Suprapubic skin (tissue), 4 donors: ENCODE measurements around the gene ABCC9. TPM values are rescaled to one million over a fixed set of nuclear protein-coding genes. Genes with fewer than 3 reads are reported as not detected.
"Not testable (repeated sequence)": the region's sequence is repeated elsewhere in the genome, so short reads cannot be mapped to it uniquely, and the experiment has no call there.

Experiments
- DNase-seq, 2 donors: peaks; one replicate each; pipeline ENCODE4 v3.0.0-alpha.2; 2019; ENCODE audit warnings: low spot score in 2 of 2
- H3K27ac ChIP-seq: fragments of 200-600 bp; sonication (generic); one replicate; pipeline ENCODE4 v1.5.1; 2019
- H3K27me3 ChIP-seq: fragments of 200-600 bp; sonication (generic); one replicate; pipeline ENCODE4 v1.5.1; 2019
- H3K36me3 ChIP-seq: fragments of 200-600 bp; sonication (generic); one replicate; pipeline ENCODE4 v1.5.1; 2019
- H3K4me1 ChIP-seq: fragments of 200-600 bp; sonication (generic); one replicate; pipeline ENCODE4 v1.5.1; 2019
- H3K4me3 ChIP-seq: fragments of 200-600 bp; sonication (generic); one replicate; pipeline ENCODE4 v1.5.1; 2019; ENCODE audit warnings: mild to moderate bottlenecking
- H3K9me3 ChIP-seq: fragments of 200-600 bp; sonication (generic); one replicate; pipeline ENCODE4 v1.5.1; 2019
- CTCF ChIP-seq, 2 donors: fragments of 200-600 bp in 1 of 2; fragments of 450-650 bp in 1 of 2; sonication (generic) in 1 of 2; IDR thresholded peaks; one replicate each; pipeline ENCODE4 v1.5.1; 2016 to 2019; ENCODE audit warnings: antibody characterized with exemption in 2 of 2, mild to moderate bottlenecking in 1 of 2, moderate library complexity in 1 of 2
- EP300 ChIP-seq: sonication (generic); formaldehyde crosslinking; IDR thresholded peaks from one replicate; pipeline ENCODE4 v1.6.1; 2017; ENCODE audit warnings: antibody characterized with exemption
- POLR2A ChIP-seq, 2 donors: fragments of 450-650 bp; IDR thresholded peaks; one replicate each; pipeline ENCODE4 v1.6.1; 2017; ENCODE audit warnings: antibody characterized with exemption in 2 of 2, mild to moderate bottlenecking in 2 of 2, moderate library complexity in 2 of 2
- POLR2AphosphoS5 ChIP-seq, 3 donors: sonication (generic); formaldehyde crosslinking; IDR thresholded peaks; one replicate each; pipeline ENCODE4 v1.6.1; 2017; ENCODE audit warnings: antibody characterized with exemption in 3 of 3
- WGBS: methylation state at CpG from one replicate; pipeline ENCODE4 v1.1.5; 2018; 5-methylcytosine and 5-hydroxymethylcytosine counted together
- total RNA-seq, 4 donors: library from RNA; depleted of rRNA; stranded (reverse); fragments of >200 nt; gene quantifications; one replicate each; pipeline ENCODE4 v1.1.0, GENCODE V29; 2016

The ABCC9 gene
- total RNA-seq, 4 donors from 2014 or later: 7.8 to 9.6 (median 8.1) TPM

GRCh38 chr12:21801522-21802288, 139.5 kb downstream of the ABCC9 start:
- no peak for DNase-seq
- Histone ChIP-seq H3K4me1 (no peaks in the 10 kb centered on the region), H3K27me3 (no peaks in the 10 kb centered on the region), H3K36me3 (no peaks in the 10 kb centered on the region), H3K9me3 (no peaks in the 10 kb centered on the region), H3K27ac (no peak overlapping the region), H3K4me3 (no peak overlapping the region)
- TF ChIP-seq CTCF (IDR thresholded peaks at IDR 0.05) (no peak), EP300 (no peak), POLR2AphosphoS5 (IDR thresholded peaks at IDR 0.05) (no peak), POLR2A (IDR thresholded peaks at IDR 0.05) (no peak)
- 81% methylated on average over 4 of the region's 4 CpGs for WGBS

- H3K4me1 ChIP-seq: no peaks in the 10 kb centered on the region
- H3K27ac ChIP-seq: no peak overlapping the region
- no peak for TF ChIP-seq EP300
- TF ChIP-seq POLR2A (IDR thresholded peaks at IDR 0.05): no peak
- no peak for TF ChIP-seq POLR2AphosphoS5 (IDR thresholded peaks at IDR 0.05)
- TF ChIP-seq CTCF (IDR thresholded peaks at IDR 0.05): no peak
- no peaks in the 10 kb centered on the region for H3K27me3 ChIP-seq
- DNase-seq: no peak
- 70% methylated on average over 1 of the region's 1 CpG for WGBS
- no peaks in the 10 kb centered on the region for H3K9me3 ChIP-seq
- no peaks in the 10 kb centered on the region for H3K36me3 ChIP-seq
- no peak overlapping the region for H3K4me3 ChIP-seq
Measured at GRCh38 chr12:21800011-21800410, 141.2 kb downstream of the ABCC9 start.

- no peaks in the 10 kb centered on the region for H3K27me3 ChIP-seq
- TF ChIP-seq POLR2A (IDR thresholded peaks at IDR 0.05) (no peak), CTCF (IDR thresholded peaks at IDR 0.05) (no peak), POLR2AphosphoS5 (IDR thresholded peaks at IDR 0.05) (no peak), EP300 (no peak)
- WGBS: 88% methylated on average over 1 of the region's 1 CpG
- no peak overlapping the region for H3K27ac ChIP-seq
- no peaks in the 10 kb centered on the region for H3K36me3 ChIP-seq
- H3K9me3 ChIP-seq: no peaks in the 10 kb centered on the region
- no peaks in the 10 kb centered on the region for H3K4me1 ChIP-seq
- DNase-seq: no peak
- no peak overlapping the region for H3K4me3 ChIP-seq
Measured at GRCh38 chr12:21797539-21797938, 143.7 kb downstream of the ABCC9 start.

- 90% methylated on average over 10 of the region's 10 CpGs for WGBS
- H3K27ac ChIP-seq: no peak overlapping the region
- no peaks in the 10 kb centered on the region for H3K9me3 ChIP-seq
- H3K36me3 ChIP-seq: no peaks in the 10 kb centered on the region
- TF ChIP-seq POLR2AphosphoS5 (IDR thresholded peaks at IDR 0.05): no peak
- no peak for TF ChIP-seq CTCF (IDR thresholded peaks at IDR 0.05)
- TF ChIP-seq EP300: no peak
- no peak for TF ChIP-seq POLR2A (IDR thresholded peaks at IDR 0.05)
- DNase-seq: no peak
- H3K4me3 ChIP-seq: no peak overlapping the region
- H3K4me1 ChIP-seq: no peaks in the 10 kb centered on the region
- no peaks in the 10 kb centered on the region for H3K27me3 ChIP-seq
Measured at GRCh38 chr12:21795648-21796328, 145.4 kb downstream of the ABCC9 start.

GRCh38 chr12:21794807-21795595, 146.2 kb downstream of the ABCC9 start:
- not testable (repeated sequence) for H3K36me3 ChIP-seq, H3K4me1 ChIP-seq, DNase-seq, H3K9me3 ChIP-seq, H3K27me3 ChIP-seq, H3K27ac ChIP-seq, H3K4me3 ChIP-seq
- WGBS: 60% methylated on average over 4 of the region's 8 CpGs

GRCh38 chr12:21789687-21790086, 151.5 kb downstream of the ABCC9 start:
- not testable (repeated sequence) for H3K27ac ChIP-seq, H3K36me3 ChIP-seq, DNase-seq, H3K9me3 ChIP-seq, H3K4me1 ChIP-seq, H3K27me3 ChIP-seq, H3K4me3 ChIP-seq
- WGBS: 83% methylated on average over 4 of the region's 4 CpGs
